DMS 273 treated with DMSO at 0.1 percent for 48 hours (cell line): ENCODE data around the gene FAM171A1.
"Not testable (repeated sequence)": the region's sequence is repeated elsewhere in the genome, so short reads cannot be mapped to it uniquely, and the experiment has no call there.

ENCODE experiments used
- DNase-seq: peaks from one replicate; lab custom pipeline; 2025; lab: John Stamatoyannopoulos, UW

The FAM171A1 gene

GRCh38 chr10:15280974-15281373, 90.1 kb downstream of the FAM171A1 start:
- no peak for DNase-seq

- no peak for DNase-seq
These were observed 90.6 kb downstream of the FAM171A1 start for GRCh38 chr10:15280462-15280861.

- DNase-seq: no peak
These were observed 91.9 kb downstream of the FAM171A1 start for GRCh38 chr10:15279236-15279635.

- DNase-seq: no peak
These were observed 92.3 kb downstream of the FAM171A1 start for GRCh38 chr10:15278786-15279185.

GRCh38 chr10:15276039-15276438, 95.0 kb downstream of the FAM171A1 start:
- DNase-seq: not testable (repeated sequence)

GRCh38 chr10:15269838-15270237, 101.3 kb downstream of the FAM171A1 start:
- DNase-seq: not testable (repeated sequence)

- DNase-seq: no peak
These were observed 103.6 kb downstream of the FAM171A1 start for GRCh38 chr10:15267496-15267895.

- no peak for DNase-seq
These were observed 105.0 kb downstream of the FAM171A1 start for GRCh38 chr10:15266117-15266516.

GRCh38 chr10:15265558-15265957, 105.5 kb downstream of the FAM171A1 start:
- no peak for DNase-seq

- DNase-seq: no peak
These were observed 106.0 kb downstream of the FAM171A1 start for GRCh38 chr10:15265056-15265455.

- DNase-seq: no peak
These were observed 107.3 kb downstream of the FAM171A1 start for GRCh38 chr10:15263657-15264323.

GRCh38 chr10:15262036-15262713, 108.9 kb downstream of the FAM171A1 start:
- no peak for DNase-seq

GRCh38 chr10:15259136-15259535, 112.0 kb downstream of the FAM171A1 start:
- no peak for DNase-seq

- no peak for DNase-seq
These were observed 112.8 kb downstream of the FAM171A1 start for GRCh38 chr10:15258255-15258654.

- DNase-seq: no peak
These were observed 115.1 kb downstream of the FAM171A1 start for GRCh38 chr10:15255961-15256360.

GRCh38 chr10:15254808-15255648, 116.1 kb downstream of the FAM171A1 start:
- no peak for DNase-seq

- no peak for DNase-seq
These were observed 116.9 kb downstream of the FAM171A1 start for GRCh38 chr10:15253951-15254807.

GRCh38 chr10:15252396-15252795, 118.7 kb downstream of the FAM171A1 start:
- DNase-seq: no peak

GRCh38 chr10:15251791-15252380, 119.2 kb downstream of the FAM171A1 start:
- no peak for DNase-seq

GRCh38 chr10:15245530-15245929, 125.6 kb downstream of the FAM171A1 start:
- no peak for DNase-seq

GRCh38 chr10:15244635-15245197, 126.4 kb downstream of the FAM171A1 start:
- no peak for DNase-seq
